ENCODE results near the gene HHLA2. TPM values are rescaled to one million over a fixed set of nuclear protein-coding genes. Genes with fewer than 3 reads are reported as not detected.

Gene HHLA2
- total and polyA plus RNA-seq, 2 of the 8 experiments (the other 6 are each of a cell fraction or from before 2014, with no cell fraction given), result not detected

GRCh38 chr3:108394016-108394415, 97.7 kb downstream of the HHLA2 start (continued):
- no peak for TF ChIP-seq ZNF274 (IDR thresholded peaks at IDR 0.05; ENCODE audit: borderline replicate concordance, extremely low read depth, low read length)
- TF ChIP-seq TAF7 (optimal IDR thresholded peaks at IDR 0.05; ENCODE audit: borderline replicate concordance, low read depth, low read length), result no peak
- TF ChIP-seq SP4 (IDR thresholded peaks at IDR 0.05; ENCODE audit: low read length), result no peak
- TF ChIP-seq TAF1 (IDR thresholded peaks at IDR 0.05; ENCODE audit: low read depth, low read length), result no peak
- no peak for TF ChIP-seq GTF2F1 (IDR thresholded peaks at IDR 0.05; ENCODE audit: borderline replicate concordance, low read depth, low read length)
